Activated CD4-positive, alpha-beta memory T cell treated with anti-CD3 and anti-CD28 coated beads for 36 hours (primary cell): ENCODE results near the gene ADAMTS8. TPM values are rescaled to one million over a fixed set of nuclear protein-coding genes. Genes with fewer than 3 reads are reported as not detected.

Source experiments
- CTCF ChIA-PET: fragments of 350-600 bp; sonication (Branson Sonifier 250); formaldehyde crosslinking; loops from one replicate; lab custom pipeline; 2021; ENCODE audit warnings: antibody characterized with exemption, inconsistent platforms; lab: Charles Lee
- POLR2A ChIA-PET: fragments of 350-600 bp; sonication (Branson Sonifier 250); formaldehyde crosslinking; loops from one replicate; lab custom pipeline; 2021; ENCODE audit warnings: antibody characterized with exemption; lab: Charles Lee
- DNase-seq: peaks from one replicate; pipeline ENCODE4 v3.0.0-alpha.2; 2020
- H3K27ac Mint-ChIP-seq: one replicate; pipeline ENCODE4 v1.8.0; 2021; ENCODE audit warnings: mixed read lengths
- H3K27me3 Mint-ChIP-seq: one replicate; pipeline ENCODE4 v1.8.0; 2021; ENCODE audit warnings: mixed read lengths
- H3K36me3 Mint-ChIP-seq: one replicate; pipeline ENCODE4 v1.8.0; 2021; ENCODE audit warnings: mixed read lengths
- H3K4me1 Mint-ChIP-seq: one replicate; pipeline ENCODE4 v1.8.0; 2021; ENCODE audit warnings: low read depth, mixed read lengths
- H3K4me3 Mint-ChIP-seq: one replicate; pipeline ENCODE4 v1.8.0; 2021; ENCODE audit warnings: mild to moderate bottlenecking, mixed read lengths
- H3K9me3 Mint-ChIP-seq: one replicate; pipeline ENCODE4 v1.8.0; 2021; ENCODE audit warnings: mixed read lengths
- intact Hi-C: fragments of 100-400 bp; cut with micrococcal nuclease; formaldehyde crosslinking; loops from one replicate; pipeline ENCODE4 v1.15.1; 2023
- total RNA-seq, 2 experiments: library from RNA; stranded (reverse); gene quantifications; one replicate each; pipeline ENCODE4 v1.2.3, GENCODE V29; 2021

The ADAMTS8 gene
- total RNA-seq, 2 experiments from 2014 or later = not detected

DNA sequence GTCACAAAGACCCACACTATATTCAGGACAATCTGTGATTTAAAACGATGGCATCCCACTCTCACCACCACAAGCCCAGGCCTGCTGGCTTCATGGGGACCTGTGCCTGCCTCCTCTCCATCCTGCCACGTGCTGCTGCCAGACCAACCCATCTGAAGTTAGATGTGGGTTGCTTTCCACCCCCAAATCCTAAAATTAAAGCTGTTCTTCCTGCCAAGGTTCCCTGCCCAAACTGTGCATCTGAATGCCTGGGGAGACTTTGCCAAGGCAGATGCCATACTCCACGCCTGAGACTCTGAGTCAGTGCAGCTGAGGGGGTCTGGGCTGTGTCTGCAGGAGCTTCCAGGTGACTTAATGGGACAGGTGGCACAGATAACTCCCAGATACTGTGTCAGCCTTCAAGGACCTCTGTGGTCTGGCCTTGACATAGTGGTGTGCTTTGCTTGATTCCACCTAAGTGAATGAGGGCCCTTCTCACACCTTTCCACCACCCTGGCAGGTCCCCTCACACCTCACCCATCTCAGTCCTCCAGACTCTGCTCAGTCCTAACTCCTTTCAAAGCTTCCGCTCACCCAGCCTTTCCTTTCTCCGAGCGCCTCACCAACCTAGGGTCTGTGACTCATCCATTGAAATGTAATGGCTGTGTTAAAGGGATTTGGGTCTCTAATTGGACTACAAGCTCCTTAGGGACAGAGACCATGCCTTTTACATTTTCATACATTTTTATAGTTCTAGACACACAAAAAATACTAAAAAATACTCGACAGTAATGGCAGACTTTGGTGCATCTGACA is 18.6 kb downstream of the ADAMTS8 start:
- Mint-ChIP-seq H3K36me3 (no peaks in the 10 kb centered on the region), H3K27ac (no peak overlapping the region), H3K9me3 (no peaks in the 10 kb centered on the region), H3K4me1 (no peaks in the 10 kb centered on the region), H3K27me3 (peaks cover 10% of the 10 kb centered on the region), H3K4me3 (no peak overlapping the region)
- no peak for DNase-seq
- CTCF ChIA-PET = no interaction called here
- intact Hi-C loops = no loop called here
- POLR2A ChIA-PET = no interaction called here

GRCh38 chr11:130408901-130409300 is 19.5 kb downstream of the ADAMTS8 start:
- Mint-ChIP-seq H3K27ac (no peak overlapping the region), H3K36me3 (no peaks in the 10 kb centered on the region), H3K4me3 (no peak overlapping the region), H3K4me1 (no peaks in the 10 kb centered on the region), H3K27me3 (peaks cover 6% of the 10 kb centered on the region), H3K9me3 (no peaks in the 10 kb centered on the region)
- ChIA-PET CTCF (no interaction called here), POLR2A (no interaction called here)
- intact Hi-C loops = no loop called here
- DNase-seq = no peak

DNA sequence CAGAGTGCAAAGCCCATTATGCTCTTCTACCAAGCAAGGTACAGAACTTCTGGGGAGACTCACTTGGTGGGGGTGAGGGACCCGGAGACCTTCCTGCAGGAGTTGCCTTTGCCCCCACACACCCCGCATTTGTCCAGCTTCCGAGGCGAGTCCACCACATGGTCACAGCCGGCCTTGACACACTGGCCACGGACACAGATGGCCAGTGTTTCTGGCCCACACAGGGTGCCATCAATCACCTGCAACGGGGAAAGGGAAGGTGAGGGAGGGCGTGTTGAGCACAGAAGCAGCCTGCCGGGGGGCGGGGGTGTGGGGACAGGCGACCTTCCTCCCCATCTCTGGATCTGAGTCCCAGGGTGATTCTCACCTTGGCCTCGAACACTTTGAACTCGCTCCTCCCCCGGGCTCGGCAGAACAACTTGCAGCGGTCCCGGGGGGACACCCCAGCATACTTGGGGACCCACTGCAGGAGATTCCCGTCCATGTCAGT is 20.0 kb downstream of the ADAMTS8 start:
- no peak for DNase-seq
- H3K4me1 Mint-ChIP-seq = no peaks in the 10 kb centered on the region
- H3K27ac Mint-ChIP-seq = no peak overlapping the region
- POLR2A ChIA-PET = no interaction called here
- CTCF ChIA-PET = no interaction called here
- intact Hi-C loops = no loop called here
- no peaks in the 10 kb centered on the region for H3K36me3 Mint-ChIP-seq
- no peaks in the 10 kb centered on the region for H3K9me3 Mint-ChIP-seq
- H3K27me3 Mint-ChIP-seq = peaks cover 6% of the 10 kb centered on the region
- no peak overlapping the region for H3K4me3 Mint-ChIP-seq

GRCh38 chr11:130407978-130408377 is 20.4 kb downstream of the ADAMTS8 start:
- Mint-ChIP-seq H3K9me3 (no peaks in the 10 kb centered on the region), H3K36me3 (no peaks in the 10 kb centered on the region), H3K4me3 (no peak overlapping the region), H3K4me1 (no peaks in the 10 kb centered on the region), H3K27ac (no peak overlapping the region), H3K27me3 (peaks cover 6% of the 10 kb centered on the region)
- intact Hi-C loops = no loop called here
- ChIA-PET POLR2A (no interaction called here), CTCF (no interaction called here)
- no peak for DNase-seq

DNA sequence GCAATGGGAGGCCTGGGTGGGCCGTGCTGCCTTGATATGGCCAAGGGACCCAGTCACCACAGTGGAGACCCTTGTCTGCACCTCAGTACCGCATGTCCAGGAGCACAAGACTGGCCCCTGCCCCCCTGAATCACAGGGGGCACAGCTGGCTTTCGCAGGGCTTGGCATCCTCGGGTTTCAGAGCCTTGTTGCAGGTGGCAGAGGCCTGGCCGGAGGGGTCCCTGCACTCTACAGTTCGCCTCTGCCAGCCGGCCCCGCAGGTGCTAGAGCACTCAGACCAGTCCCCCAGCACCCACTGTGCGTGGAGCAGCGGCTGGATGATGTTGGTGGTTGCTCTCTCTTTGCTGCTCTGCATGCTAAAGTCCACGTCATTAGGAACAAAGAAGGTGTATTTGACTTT is 23.0 kb downstream of the ADAMTS8 start:
- H3K36me3 Mint-ChIP-seq = no peaks in the 10 kb centered on the region
- ChIA-PET POLR2A (no interaction called here), CTCF (no interaction called here)
- DNase-seq = no peak
- H3K4me3 Mint-ChIP-seq = no peak overlapping the region
- peaks cover 8% of the 10 kb centered on the region for H3K4me1 Mint-ChIP-seq
- no peaks in the 10 kb centered on the region for H3K9me3 Mint-ChIP-seq
- intact Hi-C loops = no loop called here
- peaks cover 6% of the 10 kb centered on the region for H3K27me3 Mint-ChIP-seq
- no peak overlapping the region for H3K27ac Mint-ChIP-seq

DNA sequence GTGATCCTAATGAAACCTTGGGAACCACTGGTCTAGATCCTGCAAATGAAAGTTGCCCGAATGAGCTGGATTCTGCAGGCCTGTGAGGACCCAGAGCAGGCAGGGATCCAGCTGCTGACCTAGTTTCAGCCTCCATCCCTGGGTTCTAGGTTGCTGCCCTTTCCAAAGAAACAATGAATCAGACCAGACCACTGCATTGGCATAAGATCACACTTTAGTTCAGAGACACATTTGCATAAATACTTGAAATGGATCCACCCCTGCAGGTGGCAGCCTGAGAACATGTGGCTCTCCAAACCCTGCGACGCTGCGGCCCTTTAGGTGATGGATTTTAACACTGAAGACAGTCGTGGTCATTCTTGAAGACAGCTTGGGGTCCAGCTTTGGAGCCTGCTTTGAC is 23.7 kb downstream of the ADAMTS8 start:
- ChIA-PET POLR2A (no interaction called here), CTCF (no interaction called here)
- no peaks in the 10 kb centered on the region for H3K36me3 Mint-ChIP-seq

DNA sequence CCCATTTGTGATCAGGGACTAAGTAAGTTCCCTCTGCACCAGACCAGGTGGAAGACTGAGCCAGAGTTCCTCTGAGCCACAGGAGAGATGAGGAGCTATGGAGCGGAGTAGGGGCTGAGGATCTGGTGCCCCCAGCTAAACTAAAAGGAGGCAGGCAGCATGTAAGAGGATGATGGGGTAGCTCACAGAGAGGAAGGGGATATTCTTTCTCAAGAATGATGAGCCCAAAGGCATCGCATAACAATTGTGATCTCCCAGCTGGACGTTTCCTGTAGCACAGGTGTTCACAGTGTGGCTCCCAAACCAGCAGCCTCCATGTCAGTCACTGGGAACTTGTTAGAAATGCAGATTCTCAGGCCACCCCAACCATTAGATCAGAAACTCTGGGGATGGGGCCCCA is 24.4 kb downstream of the ADAMTS8 start:
- Mint-ChIP-seq H3K27ac (no peak overlapping the region), H3K9me3 (no peaks in the 10 kb centered on the region), H3K27me3 (peaks cover 12% of the 10 kb centered on the region), H3K4me1 (peaks cover 9% of the 10 kb centered on the region), H3K4me3 (no peak overlapping the region), H3K36me3 (no peaks in the 10 kb centered on the region)
- CTCF ChIA-PET = no interaction called here
- POLR2A ChIA-PET = no interaction called here
- intact Hi-C loops = no loop called here
- DNase-seq = no peak

More for the DNA sequence above, 23.7 kb downstream of the ADAMTS8 start:
- H3K4me3 Mint-ChIP-seq = no peak overlapping the region
- no peaks in the 10 kb centered on the region for H3K9me3 Mint-ChIP-seq
- no peak for DNase-seq
- intact Hi-C loops = no loop called here
- no peak overlapping the region for H3K27ac Mint-ChIP-seq
- H3K4me1 Mint-ChIP-seq = peaks cover 9% of the 10 kb centered on the region
- peaks cover 12% of the 10 kb centered on the region for H3K27me3 Mint-ChIP-seq

DNA sequence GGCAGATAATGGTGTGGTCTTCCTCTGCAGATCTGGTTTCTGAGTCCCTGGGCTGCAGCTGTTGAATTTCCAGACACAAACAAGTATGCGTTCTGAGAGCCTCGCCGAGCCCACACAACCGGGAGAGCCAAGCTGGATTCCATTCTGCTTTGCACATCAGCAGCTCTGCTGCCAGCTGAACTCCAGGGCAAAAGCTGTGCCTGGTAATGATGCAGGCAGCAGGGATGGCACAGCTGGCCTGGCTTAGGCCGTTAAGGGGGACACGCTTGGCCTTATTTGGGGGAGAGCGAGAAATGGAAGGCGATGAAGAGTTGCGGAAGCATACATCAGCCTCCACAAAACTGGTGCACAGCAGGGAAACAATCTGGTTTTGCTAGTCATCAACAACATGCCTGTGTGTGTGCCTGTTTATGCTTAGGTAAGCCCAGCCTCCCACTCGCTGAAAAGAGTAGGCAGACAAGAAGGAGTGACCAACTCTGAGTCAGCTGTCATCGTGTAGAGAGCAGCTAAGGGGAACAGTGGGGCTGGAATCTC is 25.1 kb downstream of the ADAMTS8 start:
- H3K36me3 Mint-ChIP-seq = no peaks in the 10 kb centered on the region
- no peak for DNase-seq
- H3K27me3 Mint-ChIP-seq = peaks cover 12% of the 10 kb centered on the region
- ChIA-PET POLR2A (no interaction called here), CTCF (interaction anchor here (0.8 kb wide), 1 partner anchor 191 kb away, joined by 3 read pairs; no protein-coding TSS in a partner anchor)
- H3K4me1 Mint-ChIP-seq = peaks cover 9% of the 10 kb centered on the region
- H3K27ac Mint-ChIP-seq = no peak overlapping the region
- H3K9me3 Mint-ChIP-seq = no peaks in the 10 kb centered on the region
- H3K4me3 Mint-ChIP-seq = no peak overlapping the region
- intact Hi-C loops = no loop called here

- H3K27ac Mint-ChIP-seq = no peak overlapping the region
- no peak for DNase-seq
- peaks cover 12% of the 10 kb centered on the region for H3K27me3 Mint-ChIP-seq
- no peak overlapping the region for H3K4me3 Mint-ChIP-seq
- intact Hi-C loops = no loop called here
- H3K9me3 Mint-ChIP-seq = no peaks in the 10 kb centered on the region
- no peaks in the 10 kb centered on the region for H3K36me3 Mint-ChIP-seq
- ChIA-PET CTCF (interaction anchor here (0.8 to 1.2 kb wide), 2 partner anchors 190 kb away, joined by 3 to 4 read pairs; no protein-coding TSS in a partner anchor), POLR2A (no interaction called here)
- H3K4me1 Mint-ChIP-seq = peaks cover 9% of the 10 kb centered on the region
These were observed 25.8 kb downstream of the ADAMTS8 start for GRCh38 chr11:130402570-130402969.

DNA sequence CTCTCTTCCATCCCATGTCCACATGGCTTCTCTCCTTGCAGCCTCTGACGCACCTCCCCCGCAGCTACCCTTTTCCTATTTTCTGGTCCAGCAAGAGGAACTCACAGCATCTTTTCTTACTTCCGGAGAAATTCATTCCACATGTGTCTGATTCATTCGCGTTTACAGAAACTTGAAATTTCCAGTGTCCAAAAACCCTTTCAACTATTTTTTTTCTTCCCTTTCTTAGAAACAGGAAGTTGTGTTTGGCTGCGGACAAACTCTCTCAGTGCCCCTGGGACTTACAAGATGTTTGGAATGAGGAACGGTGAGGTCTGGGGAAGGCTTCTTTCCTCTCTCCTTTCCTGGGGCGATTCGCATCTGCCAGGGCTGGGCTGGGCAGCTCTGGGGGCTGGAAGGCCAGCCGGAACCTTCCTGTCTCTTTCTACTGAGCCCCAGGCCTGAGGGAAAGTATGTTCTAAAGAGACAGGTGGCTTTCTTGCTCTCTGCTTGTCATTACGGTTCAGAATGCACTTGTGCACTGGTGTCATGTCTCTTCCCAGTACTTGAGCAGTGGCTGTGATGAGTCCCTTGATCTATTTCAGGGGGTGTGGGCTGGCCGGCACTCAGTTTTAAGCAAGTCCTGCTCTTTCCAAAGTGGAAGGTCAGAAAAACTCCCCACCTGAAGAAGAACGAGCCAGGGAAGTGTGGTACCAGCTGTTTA is 27.5 kb downstream of the ADAMTS8 start:
- intact Hi-C loops = no loop called here
- Mint-ChIP-seq H3K27ac (no peak overlapping the region), H3K36me3 (no peaks in the 10 kb centered on the region), H3K4me3 (no peak overlapping the region), H3K4me1 (peaks cover 9% of the 10 kb centered on the region), H3K9me3 (no peaks in the 10 kb centered on the region), H3K27me3 (peaks cover 14% of the 10 kb centered on the region)
- DNase-seq = no peak
- POLR2A ChIA-PET = no interaction called here
- CTCF ChIA-PET = no interaction called here

DNA sequence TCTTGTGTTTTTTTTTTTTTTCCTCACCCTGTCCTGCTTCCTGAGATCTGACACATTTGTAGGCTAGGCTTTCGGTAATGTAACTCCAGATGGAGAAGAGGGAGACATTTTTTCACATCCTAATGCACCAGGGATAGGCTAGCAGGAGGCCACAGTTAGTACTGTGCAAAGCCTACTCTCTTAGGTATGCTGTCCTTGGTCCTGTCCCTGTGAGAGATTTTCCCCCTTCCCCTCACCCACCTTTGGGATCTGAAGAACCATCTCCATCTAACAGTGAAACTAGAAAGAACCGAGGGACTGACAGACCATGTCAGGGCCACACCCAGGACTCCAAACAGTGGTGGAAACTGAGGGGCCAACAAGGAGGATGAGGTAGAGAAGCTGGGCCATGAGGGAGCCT is 29.2 kb downstream of the ADAMTS8 start:
- Mint-ChIP-seq H3K27me3 (peaks cover 14% of the 10 kb centered on the region), H3K4me1 (peaks cover 9% of the 10 kb centered on the region), H3K9me3 (no peaks in the 10 kb centered on the region), H3K4me3 (no peak overlapping the region), H3K36me3 (no peaks in the 10 kb centered on the region), H3K27ac (no peak overlapping the region)
- no peak for DNase-seq
- intact Hi-C loops = no loop called here
- CTCF ChIA-PET = no interaction called here
- POLR2A ChIA-PET = no interaction called here

DNA sequence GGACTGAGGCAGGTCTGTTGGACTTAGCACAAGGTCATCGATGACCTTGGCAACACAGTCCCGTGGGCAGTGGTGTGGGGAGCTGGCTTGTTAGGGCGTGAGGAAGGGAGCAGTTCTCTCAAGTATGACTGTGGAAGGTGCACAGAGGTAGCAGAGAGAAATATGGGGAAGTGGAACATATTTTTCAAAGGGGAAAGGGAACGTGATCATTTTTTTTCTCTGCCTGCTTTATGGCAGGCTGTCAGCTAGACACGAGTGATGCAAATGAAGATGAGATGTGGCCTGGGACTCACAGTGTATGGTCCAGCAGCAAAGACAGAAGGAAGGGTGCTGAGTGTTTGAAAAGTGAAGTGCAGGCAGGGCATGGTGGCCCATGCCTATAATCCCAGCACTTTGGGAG is 30.6 kb downstream of the ADAMTS8 start:
- Mint-ChIP-seq H3K4me3 (no peak overlapping the region), H3K4me1 (peaks cover 9% of the 10 kb centered on the region), H3K27ac (no peak overlapping the region), H3K27me3 (peaks cover 14% of the 10 kb centered on the region), H3K9me3 (no peaks in the 10 kb centered on the region), H3K36me3 (no peaks in the 10 kb centered on the region)
- no peak for DNase-seq
- ChIA-PET POLR2A (no interaction called here), CTCF (no interaction called here)
- intact Hi-C loops = no loop called here
